SK-N-SH (cell line): Measurements from ENCODE around the gene USP31. TPM values are rescaled to one million over a fixed set of nuclear protein-coding genes. Genes with fewer than 3 reads are reported as not detected.

Source experiments
- CTCF ChIA-PET: fragments of 300-600, 350-600 bp; formaldehyde crosslinking; extraction: SDS; loops from one replicate; lab custom pipeline; 2021; lab: Yijun Ruan, JAX
- POLR2A ChIA-PET: fragments of 350-600 bp; sonication (Branson Sonifier 250); formaldehyde crosslinking; extraction: SDS; loops from one replicate; lab custom pipeline; 2020; ENCODE audit warnings: antibody characterized with exemption, inconsistent platforms; lab: Yijun Ruan, JAX
- DNase-seq: peaks from one replicate; pipeline ENCODE4 v3.0.0; 2012
- H2AFZ ChIP-seq: fragments of 200-600 bp; sonication (generic); 2 replicates; pipeline ENCODE4 v1.8.1; 2016; ENCODE audit warnings: antibody characterized with exemption, mild to moderate bottlenecking, low read depth
- H3F3A ChIP-seq: fragments of 200-600 bp; sonication (generic); replicated peaks from 2 replicates; pipeline ENCODE3; 2016; ENCODE audit warnings: antibody characterized with exemption, mild to moderate bottlenecking; ENCODE audit not compliant: insufficient read depth
- H3K27ac ChIP-seq, 2 experiments: fragments of 200-500 bp in 1 of 2; fragments of 200-600 bp in 1 of 2; sonication (Bioruptor generic) in 1 of 2; sonication (generic), shearing (Covaris generic) in 1 of 2; 2 replicates each; pipeline versions ENCODE4 v1.5.1 to v1.6.1; 2014 to 2016; ENCODE audit warnings: low read depth in 2 of 2, inconsistent platforms in 1 of 2, low read length in 1 of 2, mild to moderate bottlenecking in 1 of 2, mixed read lengths in 1 of 2
- H3K27me3 ChIP-seq: fragments of 200-600 bp; sonication (generic), shearing (Covaris generic); 2 replicates; pipeline ENCODE4 v1.6.1; 2016; ENCODE audit warnings: mixed run types; ENCODE audit not compliant: insufficient read depth
- H3K36me3 ChIP-seq, 2 experiments: fragments of 200-500 bp in 1 of 2; fragments of 200-600 bp in 1 of 2; sonication (Bioruptor generic) in 1 of 2; sonication (generic) in 1 of 2; replicated peaks in 1 of 2; 2 replicates each; pipeline versions ENCODE3 to v1.5.1; 2014 to 2016; ENCODE audit warnings: low read length in 1 of 2, mild to moderate bottlenecking in 1 of 2; ENCODE audit not compliant: insufficient read depth in 2 of 2, control insufficient read depth in 1 of 2
- H3K4me1 ChIP-seq, 2 experiments: fragments of 200-500 bp in 1 of 2; fragments of 200-600 bp in 1 of 2; sonication (Bioruptor generic) in 1 of 2; sonication (generic), shearing (Covaris generic) in 1 of 2; 2 replicates each; pipeline versions ENCODE4 v1.5.1 to v1.6.1; 2014 to 2016; ENCODE audit warnings: low read depth in 1 of 2, low read length in 1 of 2, mixed run types in 1 of 2; ENCODE audit not compliant: insufficient read depth in 2 of 2, control insufficient read depth in 1 of 2
- H3K4me2 ChIP-seq: fragments of 200-600 bp; sonication (generic), shearing (Covaris generic); 2 replicates; pipeline ENCODE4 v1.6.1; 2017; ENCODE audit warnings: mixed run types
- H3K4me3 ChIP-seq, 2 experiments: fragments of 200-500 bp in 1 of 2; fragments of 200-600 bp in 1 of 2; sonication (Bioruptor generic) in 1 of 2; sonication (generic), shearing (Covaris generic) in 1 of 2; 2 replicates each; pipeline versions ENCODE4 v1.5.1 to v1.8.1; 2014 to 2016; ENCODE audit warnings: low read depth in 2 of 2, inconsistent platforms in 1 of 2, low read length in 1 of 2, mild to moderate bottlenecking in 1 of 2, mixed read lengths in 1 of 2, moderate library complexity in 1 of 2
- H3K79me2 ChIP-seq: fragments of 200-600 bp; sonication (generic); 2 replicates; pipeline ENCODE4 v1.8.1; 2017; ENCODE audit warnings: mild to moderate bottlenecking; ENCODE audit not compliant: insufficient read depth
- H3K9ac ChIP-seq: fragments of 200-600 bp; sonication (generic); 2 replicates; pipeline ENCODE4 v1.6.1; 2017; ENCODE audit warnings: mixed run types
- H3K9me2 ChIP-seq: fragments of 200-600 bp; sonication (generic); 2 replicates; pipeline ENCODE4 v1.6.1; 2017; ENCODE audit warnings: mixed run types
- H3K9me3 ChIP-seq: fragments of 200-600 bp; sonication (generic); 2 replicates; pipeline ENCODE4 v1.6.1; 2017; ENCODE audit warnings: mixed run types, mild to moderate bottlenecking, moderate library complexity
- H4K20me1 ChIP-seq: fragments of 200-600 bp; sonication (generic); 2 replicates; pipeline ENCODE4 v1.6.1; 2017; ENCODE audit warnings: mild to moderate bottlenecking, mixed run types; ENCODE audit not compliant: insufficient read depth
- EZH2phosphoT487 ChIP-seq: fragments of 200-600 bp; sonication (generic); IDR thresholded peaks from 2 replicates; pipeline ENCODE4 v1.6.1; 2017; ENCODE audit warnings: low read depth, mixed run types, mild to moderate bottlenecking, antibody characterized with exemption, moderate library complexity, borderline replicate concordance
- FOXJ3 ChIP-seq: sonication (generic); formaldehyde crosslinking; IDR thresholded peaks from 2 replicates; pipeline ENCODE4 v1.5.1; 2020; ENCODE audit warnings: mild to moderate bottlenecking, missing genetic modification reagents
- GABPA ChIP-seq: IDR thresholded peaks from 2 replicates; pipeline ENCODE4 v1.4.0; 2012; ENCODE audit warnings: low read depth, mild to moderate bottlenecking
- GATA2 ChIP-seq: sonication (generic); formaldehyde crosslinking; IDR thresholded peaks from 2 replicates; pipeline ENCODE4 v1.5.0; 2020; ENCODE audit warnings: mild to moderate bottlenecking, missing genetic modification reagents
- MAX ChIP-seq: IDR thresholded peaks from 2 replicates; pipeline ENCODE4 v1.4.0; 2012; ENCODE audit warnings: low read depth
- MEF2A ChIP-seq: IDR thresholded peaks from 2 replicates; pipeline ENCODE4 v1.4.0; 2012; ENCODE audit warnings: low read depth, borderline replicate concordance
- PBX3 ChIP-seq: IDR thresholded peaks from 2 replicates; pipeline ENCODE4; 2012
- POLR2AphosphoS5 ChIP-seq: IDR thresholded peaks from 2 replicates; pipeline ENCODE4 v1.6.1; 2012; ENCODE audit warnings: low read depth, low read length
- RCOR1 ChIP-seq: fragments of 150-350 bp; IDR thresholded peaks from 2 replicates; pipeline ENCODE4 v1.6.1; 2017; ENCODE audit warnings: antibody characterized with exemption, low read length
- RFX5 ChIP-seq: IDR thresholded peaks from 2 replicates; pipeline ENCODE4 v1.6.1; 2012; ENCODE audit warnings: mild to moderate bottlenecking, improper control_type of control experiment, low read length
- SIN3A ChIP-seq: IDR thresholded peaks from 2 replicates; pipeline ENCODE4 v1.6.1; 2012; ENCODE audit warnings: low read depth, mild to moderate bottlenecking, low read length, moderate library complexity, borderline replicate concordance
- SMC3 ChIP-seq: IDR thresholded peaks from 2 replicates; pipeline ENCODE4 v1.6.1; 2012; ENCODE audit warnings: low read depth, low read length, improper control_type of control experiment
- TAF1 ChIP-seq: IDR thresholded peaks from 2 replicates; pipeline ENCODE4 v1.6.1; 2012; ENCODE audit warnings: low read depth, mild to moderate bottlenecking, low read length, moderate library complexity, borderline replicate concordance
- TCF12 ChIP-seq: IDR thresholded peaks from 2 replicates; pipeline ENCODE4 v1.4.0; 2012
- TEAD4 ChIP-seq: IDR thresholded peaks from 2 replicates; pipeline ENCODE4 v1.4.0; 2012; ENCODE audit warnings: mild to moderate bottlenecking, borderline replicate concordance; ENCODE audit not compliant: insufficient read depth
- USF2 ChIP-seq: fragments of 150-350 bp; IDR thresholded peaks from 2 replicates; pipeline ENCODE4 v1.6.1; 2017; ENCODE audit warnings: antibody characterized with exemption, low read length, low read depth, borderline replicate concordance
- ZBTB33 ChIP-seq: IDR thresholded peaks from 2 replicates; pipeline ENCODE4 v1.4.0; 2012; ENCODE audit warnings: low read depth, borderline replicate concordance
- WGBS: methylation state at CpG from one replicate; pipeline ENCODE4 v1.1.6; 2017; ENCODE audit warnings: low lambda C conversion rate; 5-methylcytosine and 5-hydroxymethylcytosine counted together
- polyA plus RNA-seq, 3 experiments: library from polyadenylated mRNA; depleted of rRNA; stranded (reverse); fragments of >200 nt; gene quantifications; 2 replicates each; pipeline ENCODE4 v1.2.3, GENCODE V29; 2012

USP31 gene
- polyA plus RNA-seq, 1 of the 3 experiments (the other 2 are of a cell fraction), result 3.2 TPM

GRCh38 chr16:23160574-23160973 lies 11.3 kb upstream of the USP31 start:
- no peaks in the 10 kb centered on the region for H3K79me2 ChIP-seq
- H3K27ac ChIP-seq, result no peak overlapping the region
- H3K4me2 ChIP-seq, result no peak overlapping the region
- H3K4me3 ChIP-seq, result no peak overlapping the region
- H3F3A ChIP-seq, result no peaks in the 10 kb centered on the region
- H2AFZ ChIP-seq, result no peak overlapping the region
- no peak for DNase-seq
- H3K4me1 ChIP-seq, result no peaks in the 10 kb centered on the region
- no peak overlapping the region for H3K9ac ChIP-seq
- no peaks in the 10 kb centered on the region for H3K36me3 ChIP-seq
- TF ChIP-seq USF2, result no peak
- TF ChIP-seq GATA2 (CRISPR knock-in tag), result no peak
- no peak for TF ChIP-seq TCF12
- TF ChIP-seq TAF1, result no peak
- no peak for TF ChIP-seq POLR2AphosphoS5
- no peak for TF ChIP-seq SMC3
- no peak for TF ChIP-seq GABPA
- no peak for TF ChIP-seq MEF2A
- no peak for TF ChIP-seq PBX3
- no peak for TF ChIP-seq FOXJ3 (CRISPR knock-in tag)
- no peak for TF ChIP-seq TEAD4
- no peak for TF ChIP-seq EZH2phosphoT487
- TF ChIP-seq ZBTB33, result no peak
- no peak for TF ChIP-seq RFX5
- no peak for TF ChIP-seq RCOR1
- no peak for TF ChIP-seq MAX
- no peak for TF ChIP-seq SIN3A
- H3K9me2 ChIP-seq, result no peaks in the 10 kb centered on the region
- no peaks in the 10 kb centered on the region for H3K9me3 ChIP-seq
- H3K27me3 ChIP-seq, result no peaks in the 10 kb centered on the region
- no peaks in the 10 kb centered on the region for H4K20me1 ChIP-seq
- ChIA-PET POLR2A (no interaction called here), CTCF (interaction anchor here (1.2 to 1.9 kb wide), 3 partner anchors 23 to 276 kb away, joined by 5 to 8 read pairs (median 6); partner anchors contain the start of gene SCNN1G)
- WGBS, result 35% methylated on average over 3 of the region's 3 CpGs
